Vagina (tissue), 2 donors: ENCODE results near the gene ARSB.

Source experiments
- CTCF ChIP-seq, 3 experiments: fragments of 450-650 bp in 2 of 3; fragments of 200-600 bp in 1 of 3; sonication (generic) in 1 of 3; IDR thresholded peaks; one replicate each; pipeline ENCODE4 v1.5.1; 2017 to 2019; ENCODE audit warnings: antibody characterized with exemption in 3 of 3, mild to moderate bottlenecking in 2 of 3, moderate library complexity in 2 of 3
- POLR2A ChIP-seq, 2 donors: fragments of 450-650 bp; IDR thresholded peaks; one replicate each; pipeline ENCODE4 v1.6.1; 2017; ENCODE audit warnings: antibody characterized with exemption in 2 of 2, mild to moderate bottlenecking in 2 of 2, moderate library complexity in 2 of 2

GRCh38 chr5:78858364-78858763 is 126.7 kb downstream of the ARSB start:
- TF ChIP-seq CTCF (IDR thresholded peaks at IDR 0.05) (no peak), POLR2A (IDR thresholded peaks at IDR 0.05) (no peak)
